ENCODE measurements around the gene OR10G8. TPM values are rescaled to one million over a fixed set of nuclear protein-coding genes. Genes with fewer than 3 reads are reported as not detected.
A peak's percentile ranks its signal among the peaks of the same experiment; 100 is the strongest.

The OR10G8 gene
- total and polyA plus RNA-seq, 2 of the 8 experiments (the other 6 are each of a cell fraction or from before 2014, with no cell fraction given) = not detected

DNA sequence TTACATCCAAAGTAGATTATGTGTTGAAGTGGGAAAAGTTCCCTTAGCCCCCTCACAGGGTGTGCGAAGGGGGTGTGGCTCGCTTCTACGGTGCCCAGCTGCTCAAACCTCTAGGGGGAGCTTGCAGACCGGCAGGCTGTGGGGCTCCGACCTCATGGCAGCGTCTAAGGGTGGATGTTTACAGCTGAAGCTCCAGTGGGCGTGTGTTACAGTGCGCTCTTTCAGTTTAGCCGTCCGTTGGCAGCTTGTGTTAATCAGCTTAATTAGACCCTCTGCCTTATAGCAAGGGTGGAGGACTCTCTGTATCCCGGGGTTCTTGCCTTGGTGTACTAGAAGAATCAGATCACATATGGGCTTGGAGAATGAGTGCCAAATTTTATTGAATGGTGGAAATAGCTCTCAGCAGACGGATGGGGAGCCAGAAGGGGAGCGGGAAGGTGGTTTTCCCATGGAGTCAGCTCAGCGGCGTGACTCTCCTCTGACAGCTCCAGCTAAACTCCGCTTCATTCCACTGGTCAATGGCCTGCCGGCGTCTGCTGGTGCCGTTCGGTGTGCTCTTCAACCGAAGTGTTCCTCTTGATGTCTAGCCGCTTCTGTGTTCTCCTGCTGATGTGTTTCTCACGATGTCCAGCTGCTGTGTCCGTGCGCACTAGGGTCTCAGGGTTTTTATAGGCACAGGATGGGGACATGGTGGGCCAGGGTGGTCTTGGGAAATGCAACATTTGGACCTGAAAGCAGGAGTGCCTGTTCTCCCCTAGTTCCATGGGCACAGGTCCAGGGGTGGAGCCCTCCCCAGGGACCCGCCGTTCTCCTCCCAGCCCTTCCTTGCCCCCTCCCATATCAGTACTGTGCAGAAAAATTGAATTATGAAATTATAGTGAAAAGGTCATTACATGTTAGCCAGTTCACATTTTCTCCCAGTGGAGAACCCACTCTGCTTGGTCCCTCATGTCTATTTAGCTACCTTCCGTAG lies 43.1 kb downstream of the OR10G8 start:
- CTCF ChIA-PET (ENCODE audit: partially characterized antibody) = interaction anchor here (0.6 to 6.7 kb wide), 38 partner anchors 12 to 433 kb away, joined by 3 to 43 read pairs (median 4); partner anchors contain the start of genes OR10G6, SCN3B and VWA5A
- Histone ChIP-seq H3K14ac (ENCODE audit: insufficient read length) (no peak overlapping the region), H3K4me1 (replicated peaks in 1 of 4; ENCODE audit: control insufficient read depth in 3 of 4, insufficient read depth in 4 of 4, low read length in 3 of 4) (peaks cover 0 to 3% (median 2%) of the 10 kb centered on the region in 4 experiments; a peak in 3 of 7 replicates), H3K4me2 (ENCODE audit: insufficient read depth in 1 of 2, low read depth in 2 of 2, low read length in 2 of 2) (peak overlapping the region; percentile 27 to 30; a peak in 3 of 4 replicates), H3K18ac (ENCODE audit: extremely low read depth, low read length) (no peak overlapping the region), H2AK5ac (ENCODE audit: low read depth, low read length) (no peak overlapping the region; the same call in 1 of the 2 replicates), H3K4ac (replicated peaks; ENCODE audit: insufficient read length, low read depth, low read length) (no peak overlapping the region), H2BK5ac (ENCODE audit: low read depth, low read length) (no peak overlapping the region), H4K8ac (ENCODE audit: extremely low read depth, insufficient read depth, low read length) (no peak overlapping the region), H2BK20ac (ENCODE audit: low read length) (no peak overlapping the region), H2AFZ (ENCODE audit: low read length) (peak overlapping the region; percentile 96), H3K79me1 (ENCODE audit: low read depth, low read length) (no peaks in the 10 kb centered on the region), H3K23ac (ENCODE audit: insufficient read length) (no peak overlapping the region), H3K23me2 (ENCODE audit: low read depth, low read length) (no peaks in the 10 kb centered on the region), H4K91ac (replicated peaks; ENCODE audit: insufficient read length, low read length) (no peak overlapping the region), H3K27ac (ENCODE audit: low read depth, low read length) (no peak overlapping the region), H3K9ac (replicated peaks in 1 of 4; ENCODE audit: extremely low read depth in 1 of 4, low read depth in 3 of 4, low read length in 3 of 4) (no peak overlapping the region), H3K36me3 (ENCODE audit: control insufficient read depth in 2 of 4, insufficient read depth in 4 of 4, low read length in 3 of 4) (no peaks in the 10 kb centered on the region), H3K79me2 (ENCODE audit: control insufficient read depth in 1 of 2, insufficient read depth in 2 of 2, low read length in 2 of 2) (no peaks in the 10 kb centered on the region), H2BK15ac (ENCODE audit: low read length) (no peak overlapping the region), H3K9me3 (ENCODE audit: insufficient read depth in 2 of 2, low read depth in 1 of 2, low read length in 1 of 2) (no peaks in the 10 kb centered on the region), H4K5ac (ENCODE audit: insufficient read length, low read depth, low read length) (no peak overlapping the region), H3K56ac (replicated peaks; ENCODE audit: insufficient read length, low read depth, low read length) (no peak overlapping the region), H3K4me3 (ENCODE audit: extremely low read depth in 1 of 4, insufficient read depth in 2 of 4, low read depth in 3 of 4, low read length in 4 of 4) (peak overlapping the region in 2 of 4 experiments; percentile 23 to 24; a peak in 1 of 8 replicates), H4K20me1 (replicated peaks in 1 of 2; ENCODE audit: control insufficient read depth in 1 of 2, insufficient read depth in 2 of 2, low read length in 2 of 2) (no peaks in the 10 kb centered on the region), H3K27me3 (replicated peaks in 1 of 4; ENCODE audit: control insufficient read depth in 3 of 4, extremely low read depth in 1 of 4, insufficient read depth in 3 of 4, low read length in 3 of 4) (no peaks in the 10 kb centered on the region), H2BK12ac (ENCODE audit: low read depth, low read length) (no peak overlapping the region), H2BK120ac (replicated peaks; ENCODE audit: low read depth, low read length) (no peak overlapping the region)
- 63% methylated on average over 28 of the region's 28 CpGs; no CpG with 5 or more reads in 1 of the 2 experiments for WGBS, 2 experiments (ENCODE audit: extremely low coverage in 1 of 2, insufficient coverage in 1 of 2, insufficient read length in 1 of 2, insufficient replicate concordance in 2 of 2, low coverage in 1 of 2, low lambda C conversion rate in 2 of 2, missing lambda C conversion rate in 1 of 2)
- POLR2A ChIA-PET (ENCODE audit: partially characterized antibody) = no interaction called here
- peak; percentile 58 for FAIRE-seq
- DNase-seq (ENCODE audit: low read depth in 1 of 2, low spot score in 2 of 2) = peak; percentile 43 to 77
- no peak for TF ChIP-seq CTBP2 (IDR thresholded peaks at IDR 0.05; ENCODE audit: borderline replicate concordance, insufficient read depth, insufficient read length, low read length)
- no peak for TF ChIP-seq POLR2AphosphoS5 (IDR thresholded peaks at IDR 0.05; ENCODE audit: low read depth, low read length)
- no peak for TF ChIP-seq SRF (IDR thresholded peaks at IDR 0.05; ENCODE audit: low read depth, low read length)
- TF ChIP-seq GTF2F1 (IDR thresholded peaks at IDR 0.05; ENCODE audit: borderline replicate concordance, low read depth, low read length) = no peak
- TF ChIP-seq, protein P1, sequence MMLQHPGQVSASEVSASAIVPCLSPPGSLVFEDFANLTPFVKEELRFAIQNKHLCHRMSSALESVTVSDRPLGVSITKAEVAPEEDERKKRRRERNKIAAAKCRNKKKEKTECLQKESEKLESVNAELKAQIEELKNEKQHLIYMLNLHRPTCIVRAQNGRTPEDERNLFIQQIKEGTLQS (IDR thresholded peaks at IDR 0.05; ENCODE audit: insufficient read depth, low read depth, low read length) = no peak
- TF ChIP-seq CTCF (IDR thresholded peaks at IDR 0.05; ENCODE audit: control extremely low read depth in 1 of 3, insufficient read depth in 1 of 3, low read depth in 1 of 3, low read length in 3 of 3) = peak; percentile 68 to 89 (median 82)
- no peak for TF ChIP-seq KDM5A (IDR thresholded peaks at IDR 0.05; ENCODE audit: low read length)
- no peak for TF ChIP-seq POU5F1 (IDR thresholded peaks at IDR 0.05; ENCODE audit: low read depth, low read length)

Measured in H1 (cell line).